ENCODE data around the gene LGR4. TPM values are rescaled to one million over a fixed set of nuclear protein-coding genes. Genes with fewer than 3 reads are reported as not detected.

LGR4 gene
- total RNA-seq, 2 donors from 2014 or later: 0.08 to 0.27 TPM

- Mint-ChIP-seq H3K36me3 (peaks cover 0 to under 1% of the 10 kb centered on the region in 2 donors), H3K9me3 (no peaks in the 10 kb centered on the region), H3K27ac (no peak overlapping the region)
- ATAC-seq (no peak), DNase-seq (ENCODE audit: low spot score in 2 of 2) (no peak)
Observed at GRCh38 chr11:27496461-27496860, 23.9 kb upstream of the LGR4 start.

- no peaks in the 10 kb centered on the region for H3K9me3 Mint-ChIP-seq
- H3K27ac Mint-ChIP-seq: no peak overlapping the region
- DNase-seq (ENCODE audit: low spot score in 2 of 2) (no peak), ATAC-seq (no peak)
- no peaks in the 10 kb centered on the region for H3K36me3 Mint-ChIP-seq
Observed at GRCh38 chr11:27495710-27496300, 23.2 kb upstream of the LGR4 start.

- no peak for ATAC-seq
- Mint-ChIP-seq H3K27ac (no peak overlapping the region), H3K9me3 (no peaks in the 10 kb centered on the region), H3K36me3 (no peaks in the 10 kb centered on the region)
- no peak for DNase-seq (ENCODE audit: low spot score in 2 of 2)
Observed at GRCh38 chr11:27489092-27489491, 16.5 kb upstream of the LGR4 start.

GRCh38 chr11:27487706-27488105, 15.1 kb upstream of the LGR4 start:
- no peaks in the 10 kb centered on the region for H3K36me3 Mint-ChIP-seq
- H3K27ac Mint-ChIP-seq: no peak overlapping the region
- H3K9me3 Mint-ChIP-seq: no peaks in the 10 kb centered on the region
- ATAC-seq (no peak), DNase-seq (ENCODE audit: low spot score in 2 of 2) (no peak)

- Mint-ChIP-seq H3K27ac (no peak overlapping the region), H3K36me3 (no peaks in the 10 kb centered on the region), H3K9me3 (no peaks in the 10 kb centered on the region)
- DNase-seq (ENCODE audit: low spot score in 2 of 2): peak in 1 of 2 donors; percentile 53
- ATAC-seq: peak in 1 of 2 donors; percentile 48
Observed at GRCh38 chr11:27485930-27486773, 13.6 kb upstream of the LGR4 start.

- no peaks in the 10 kb centered on the region for H3K36me3 Mint-ChIP-seq
- H3K27ac Mint-ChIP-seq: no peak overlapping the region
- no peaks in the 10 kb centered on the region for H3K9me3 Mint-ChIP-seq
- ATAC-seq (no peak), DNase-seq (ENCODE audit: low spot score in 2 of 2) (no peak)
Observed at GRCh38 chr11:27482793-27483192, 10.2 kb upstream of the LGR4 start.

GRCh38 chr11:27481992-27482391, 9.4 kb upstream of the LGR4 start:
- no peaks in the 10 kb centered on the region for H3K9me3 Mint-ChIP-seq
- ATAC-seq (no peak), DNase-seq (ENCODE audit: low spot score in 2 of 2) (no peak)
- no peaks in the 10 kb centered on the region for H3K36me3 Mint-ChIP-seq
- H3K27ac Mint-ChIP-seq: no peak overlapping the region

- ATAC-seq: no peak
- Mint-ChIP-seq H3K9me3 (no peaks in the 10 kb centered on the region), H3K36me3 (peaks cover 0 to under 1% of the 10 kb centered on the region in 2 donors), H3K27ac (no peak overlapping the region)
- DNase-seq (ENCODE audit: low spot score in 2 of 2): no peak
Observed at GRCh38 chr11:27477831-27478230, 5.2 kb upstream of the LGR4 start.

- DNase-seq (ENCODE audit: low spot score in 2 of 2) (no peak), ATAC-seq (no peak)
- H3K36me3 Mint-ChIP-seq: peaks cover 0 to 6% of the 10 kb centered on the region in 2 donors
- no peak overlapping the region for H3K27ac Mint-ChIP-seq
- no peaks in the 10 kb centered on the region for H3K9me3 Mint-ChIP-seq
Observed at GRCh38 chr11:27477243-27477642, 4.7 kb upstream of the LGR4 start.

- no peak for ATAC-seq
- H3K9me3 Mint-ChIP-seq: no peaks in the 10 kb centered on the region
- H3K36me3 Mint-ChIP-seq: peaks cover 0 to 6% of the 10 kb centered on the region in 2 donors
- H3K27ac Mint-ChIP-seq: no peak overlapping the region
- no peak for DNase-seq (ENCODE audit: low spot score in 2 of 2)
Observed at GRCh38 chr11:27475622-27476021, 3.0 kb upstream of the LGR4 start.

- ATAC-seq (no peak), DNase-seq (ENCODE audit: low spot score in 2 of 2) (no peak)
- Mint-ChIP-seq H3K27ac (no peak overlapping the region), H3K9me3 (no peaks in the 10 kb centered on the region), H3K36me3 (peaks cover 0 to 6% of the 10 kb centered on the region in 2 donors)
Observed at GRCh38 chr11:27473017-27473406, 422 bp upstream of the LGR4 start.

GRCh38 chr11:27471589-27472397, 797 bp downstream of the LGR4 start:
- Mint-ChIP-seq H3K27ac (no peak overlapping the region), H3K9me3 (no peaks in the 10 kb centered on the region), H3K36me3 (peaks cover 0 to 6% of the 10 kb centered on the region in 2 donors)
- peak in 1 of 2 donors; percentile 16 for DNase-seq (ENCODE audit: low spot score in 2 of 2)
- ATAC-seq: peak; percentile 66 to 72

- H3K36me3 Mint-ChIP-seq: peaks cover 0 to 6% of the 10 kb centered on the region in 2 donors
Observed at GRCh38 chr11:27470826-27471588, 1.6 kb downstream of the LGR4 start.

GRCh38 chr11:27470166-27470565, 2.4 kb downstream of the LGR4 start:
- H3K36me3 Mint-ChIP-seq: peaks cover 0 to 6% of the 10 kb centered on the region in 2 donors
- DNase-seq (ENCODE audit: low spot score in 2 of 2) (no peak), ATAC-seq (no peak)
- H3K9me3 Mint-ChIP-seq: no peaks in the 10 kb centered on the region
- H3K27ac Mint-ChIP-seq: no peak overlapping the region

More at GRCh38 chr11:27470826-27471588, 1.6 kb downstream of the LGR4 start:
- no peak for DNase-seq (ENCODE audit: low spot score in 2 of 2)
- H3K9me3 Mint-ChIP-seq: no peaks in the 10 kb centered on the region
- H3K27ac Mint-ChIP-seq: no peak overlapping the region
- ATAC-seq: peak in 1 of 2 donors; percentile 7

GRCh38 chr11:27468995-27469695, 3.4 kb downstream of the LGR4 start:
- H3K9me3 Mint-ChIP-seq: no peaks in the 10 kb centered on the region
- DNase-seq (ENCODE audit: low spot score in 2 of 2): no peak
- no peak overlapping the region for H3K27ac Mint-ChIP-seq
- no peak for ATAC-seq
- peaks cover 0 to 6% of the 10 kb centered on the region in 2 donors for H3K36me3 Mint-ChIP-seq
